HG03135 (cell line): ENCODE measurements around the gene FUT3.
"Not testable (repeated sequence)": the region's sequence is repeated elsewhere in the genome, so short reads cannot be mapped to it uniquely, and the experiment has no call there.

Experiments
- ATAC-seq: cut with Tn5 transposase; IDR thresholded peaks from one replicate; pipeline ENCODE4 v1.9.1; 2021; ENCODE audit warnings: mild to moderate bottlenecking, moderate library complexity; ENCODE audit not compliant: unreplicated experiment

Gene FUT3

DNA sequence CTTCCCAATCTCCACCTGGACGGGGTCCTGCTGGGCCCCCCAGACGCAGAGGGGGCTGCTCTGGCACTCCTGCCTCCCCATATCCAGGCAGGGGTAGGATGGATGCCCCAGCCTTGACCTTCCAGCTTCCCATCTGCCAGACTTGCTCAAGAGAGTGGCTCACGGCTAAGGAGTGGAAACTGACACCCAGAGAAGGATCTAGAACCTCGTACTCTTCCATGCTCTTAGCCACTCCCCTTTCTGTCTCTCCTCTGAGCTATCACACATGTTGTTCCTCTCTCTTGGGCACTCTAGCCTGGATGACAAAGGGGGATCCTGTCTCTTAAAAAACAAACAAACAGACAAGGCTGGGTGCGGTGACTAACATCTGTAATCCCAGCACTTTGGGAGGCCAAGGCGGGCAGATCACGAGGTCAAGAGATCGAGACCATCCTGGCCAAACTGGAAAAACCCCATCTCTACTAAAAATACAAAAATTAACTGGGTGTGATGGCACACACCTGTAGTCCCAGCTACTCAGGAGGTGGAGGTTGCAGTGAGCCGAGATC, 31.2 kb upstream of the FUT3 start:
- ATAC-seq = no peak

DNA sequence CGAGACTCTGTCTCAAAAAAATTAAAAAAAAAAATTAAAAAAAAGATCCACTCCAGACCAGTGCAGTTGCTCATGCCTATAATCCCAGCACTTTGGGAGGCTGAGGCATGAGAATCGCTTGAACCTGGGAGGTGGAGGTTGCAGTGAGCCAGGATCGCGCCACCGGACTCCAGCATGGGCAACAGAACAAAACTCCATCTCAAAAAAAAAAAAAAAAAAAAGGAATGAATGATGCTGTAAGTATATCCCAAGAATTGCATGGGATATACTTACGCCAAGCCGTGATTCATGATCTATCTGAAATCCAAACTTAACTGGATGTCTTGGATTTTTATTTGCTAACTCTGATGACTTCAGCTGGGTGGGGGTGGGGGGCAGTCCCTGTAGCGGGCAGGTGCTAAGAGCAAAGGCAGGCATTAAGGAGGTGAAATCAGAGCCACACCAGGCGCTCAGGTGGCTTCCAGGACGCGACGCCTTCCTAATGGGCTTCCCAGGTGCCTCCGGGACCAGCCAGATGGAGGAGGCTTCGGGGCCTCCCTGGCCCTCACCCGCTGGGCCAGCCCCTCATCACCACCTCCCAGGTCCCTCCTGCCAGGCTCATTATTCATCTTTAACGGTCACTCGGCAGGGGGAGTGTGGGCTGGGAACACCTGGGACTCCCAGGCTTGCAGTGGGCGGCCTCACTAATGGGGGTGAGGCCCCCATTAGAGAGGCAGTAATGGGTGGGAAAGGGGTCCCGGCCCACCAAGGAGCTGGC, 30.5 kb upstream of the FUT3 start:
- no peak for ATAC-seq

DNA sequence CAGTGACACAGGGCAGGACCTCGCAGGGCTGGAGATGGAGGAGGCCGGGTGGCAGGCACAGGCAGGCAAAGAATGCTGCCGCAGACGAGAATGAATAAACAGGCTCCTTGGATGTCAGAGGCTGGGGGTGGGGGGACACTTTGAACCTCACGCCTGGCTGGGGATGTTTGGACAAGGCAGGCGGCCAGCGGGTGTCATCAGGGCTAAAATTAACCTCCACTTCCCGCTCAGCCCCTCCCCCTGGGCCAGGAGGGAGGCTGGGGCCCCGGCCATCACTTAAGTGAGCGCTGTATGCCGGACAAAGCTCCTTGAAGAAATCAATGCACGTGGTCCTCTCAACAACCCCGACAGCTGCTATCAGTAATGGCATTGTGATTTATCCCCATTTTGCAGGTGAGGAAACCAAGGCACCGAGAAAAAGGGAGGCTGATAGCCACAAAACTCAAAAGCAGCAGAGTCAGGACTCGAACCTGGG, 29.4 kb upstream of the FUT3 start:
- no peak for ATAC-seq

DNA sequence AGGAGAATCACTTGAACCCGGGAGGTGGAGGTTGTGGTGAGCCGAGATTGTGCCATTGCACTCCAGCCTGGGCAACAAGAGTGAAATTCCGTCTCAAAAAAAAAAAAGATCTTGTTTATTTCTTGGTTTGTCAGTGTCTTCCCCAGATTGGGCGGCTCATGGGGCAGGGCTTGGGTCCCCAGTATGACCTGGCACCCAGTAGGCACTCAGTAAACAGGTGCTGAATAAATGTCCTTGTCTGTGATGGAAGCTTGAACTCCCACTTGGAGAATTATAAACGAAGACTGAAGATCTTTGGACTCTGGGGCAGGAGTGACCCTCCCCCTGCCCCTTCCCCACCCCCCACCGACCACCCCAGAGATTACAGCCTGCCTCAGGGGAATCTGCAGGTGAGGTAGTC, 28.9 kb upstream of the FUT3 start:
- no peak for ATAC-seq

DNA sequence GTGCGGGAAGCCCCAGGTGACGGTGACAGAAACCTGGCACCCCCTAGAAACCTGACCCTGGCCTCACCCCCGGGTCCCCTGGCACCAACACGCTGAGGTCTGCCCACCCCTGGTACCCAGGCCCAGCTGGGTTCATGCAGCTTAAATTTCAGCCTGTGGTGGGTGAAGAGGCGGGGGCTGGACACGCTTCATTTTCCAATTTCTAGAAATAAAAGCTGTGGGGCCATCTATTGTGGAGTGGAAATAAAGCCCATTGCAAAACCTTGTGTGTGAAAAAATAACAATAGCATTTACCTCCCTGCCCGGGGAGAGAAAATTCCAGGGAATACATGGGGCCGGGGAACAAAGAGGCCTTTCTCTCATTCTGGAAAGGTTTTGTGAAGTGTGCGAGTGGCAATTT, 26.6 kb upstream of the FUT3 start:
- no peak for ATAC-seq

DNA sequence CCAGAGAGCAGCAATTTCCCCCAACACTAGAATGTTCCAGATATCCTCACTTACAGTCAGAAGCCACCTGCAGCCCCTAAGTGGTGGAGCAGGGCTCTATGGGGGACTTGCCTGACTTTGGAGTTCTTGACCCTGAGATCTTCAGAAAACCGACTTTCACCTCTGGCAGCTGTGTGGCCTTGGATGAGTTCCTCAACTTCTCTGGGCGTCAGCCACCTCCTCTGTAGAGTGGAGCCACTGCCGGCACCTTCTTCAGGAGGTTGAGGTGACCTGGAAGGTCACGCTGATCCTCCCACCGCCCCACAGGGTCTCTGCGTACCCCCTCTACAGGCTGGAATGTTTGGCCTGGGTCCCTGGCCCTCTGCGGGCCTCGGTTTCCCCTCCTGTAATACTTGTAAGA, 26.2 kb upstream of the FUT3 start:
- ATAC-seq = no peak

DNA sequence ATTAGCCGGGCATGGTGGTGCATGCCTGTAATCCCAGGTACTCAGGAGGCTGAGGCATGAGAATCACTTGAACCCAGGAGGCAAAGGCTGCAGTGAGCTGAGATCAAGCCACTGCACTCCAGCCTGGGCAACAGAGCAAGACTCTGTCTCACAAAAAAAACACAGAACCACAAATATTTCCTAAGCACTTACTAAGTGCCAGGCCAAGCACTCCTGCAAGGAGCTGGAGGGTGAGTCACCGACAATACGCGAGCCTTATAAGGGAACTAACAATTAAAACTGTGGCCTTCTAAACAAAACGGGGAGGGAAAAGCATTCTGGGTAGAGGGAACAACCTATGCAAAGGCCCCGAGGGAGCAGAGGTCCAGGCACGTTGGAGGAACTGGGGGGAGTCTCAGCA, 23.2 kb upstream of the FUT3 start:
- not testable (repeated sequence) for ATAC-seq

DNA sequence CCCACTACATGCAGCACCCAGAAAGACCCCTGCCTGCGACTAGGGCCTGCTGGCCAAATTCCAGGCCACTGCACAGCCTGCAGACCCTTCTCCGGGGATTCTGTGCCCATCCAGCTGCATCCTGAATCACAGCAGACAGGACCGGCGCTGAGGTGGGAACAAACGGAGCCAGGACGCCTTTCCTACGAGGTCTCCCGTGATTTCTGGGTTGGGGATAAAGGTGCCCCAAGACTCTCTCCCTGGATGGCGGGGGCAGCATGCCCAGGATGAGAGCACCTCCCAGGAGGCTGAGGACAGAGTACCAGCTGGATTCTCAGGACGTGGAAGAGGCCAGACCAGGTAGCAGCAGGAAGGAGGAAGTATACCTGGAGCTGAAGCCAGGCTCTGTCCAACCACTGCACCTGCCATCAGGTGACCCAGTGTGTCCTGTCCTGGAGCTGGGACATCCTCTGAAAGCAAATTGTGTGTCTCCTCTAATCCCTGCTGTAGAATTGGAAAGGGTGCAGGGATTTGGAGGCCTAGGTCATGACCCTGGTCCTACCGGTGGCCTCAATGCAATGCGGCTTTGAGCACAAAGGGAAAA, 22.5 kb upstream of the FUT3 start:
- ATAC-seq = no peak

DNA sequence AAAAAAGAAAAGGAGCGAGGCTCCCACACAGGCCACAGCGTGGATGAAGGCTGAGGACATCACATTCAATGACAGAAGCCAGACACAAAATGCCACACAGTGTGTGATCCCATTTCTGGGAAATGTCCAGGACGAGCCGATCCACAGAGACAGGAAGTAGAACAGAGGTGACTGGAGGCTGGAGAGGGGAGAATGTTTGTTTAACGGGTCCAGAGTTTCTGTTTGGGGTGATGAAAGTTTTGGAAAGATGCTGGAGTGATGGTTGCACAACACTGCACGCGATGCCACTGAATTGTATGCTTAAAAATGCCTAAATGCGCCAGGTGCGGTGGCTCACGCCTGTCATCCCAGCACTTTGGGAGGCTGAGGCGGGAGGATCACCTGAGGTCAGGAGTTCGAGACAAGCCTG, 19.7 kb upstream of the FUT3 start:
- ATAC-seq = no peak

DNA sequence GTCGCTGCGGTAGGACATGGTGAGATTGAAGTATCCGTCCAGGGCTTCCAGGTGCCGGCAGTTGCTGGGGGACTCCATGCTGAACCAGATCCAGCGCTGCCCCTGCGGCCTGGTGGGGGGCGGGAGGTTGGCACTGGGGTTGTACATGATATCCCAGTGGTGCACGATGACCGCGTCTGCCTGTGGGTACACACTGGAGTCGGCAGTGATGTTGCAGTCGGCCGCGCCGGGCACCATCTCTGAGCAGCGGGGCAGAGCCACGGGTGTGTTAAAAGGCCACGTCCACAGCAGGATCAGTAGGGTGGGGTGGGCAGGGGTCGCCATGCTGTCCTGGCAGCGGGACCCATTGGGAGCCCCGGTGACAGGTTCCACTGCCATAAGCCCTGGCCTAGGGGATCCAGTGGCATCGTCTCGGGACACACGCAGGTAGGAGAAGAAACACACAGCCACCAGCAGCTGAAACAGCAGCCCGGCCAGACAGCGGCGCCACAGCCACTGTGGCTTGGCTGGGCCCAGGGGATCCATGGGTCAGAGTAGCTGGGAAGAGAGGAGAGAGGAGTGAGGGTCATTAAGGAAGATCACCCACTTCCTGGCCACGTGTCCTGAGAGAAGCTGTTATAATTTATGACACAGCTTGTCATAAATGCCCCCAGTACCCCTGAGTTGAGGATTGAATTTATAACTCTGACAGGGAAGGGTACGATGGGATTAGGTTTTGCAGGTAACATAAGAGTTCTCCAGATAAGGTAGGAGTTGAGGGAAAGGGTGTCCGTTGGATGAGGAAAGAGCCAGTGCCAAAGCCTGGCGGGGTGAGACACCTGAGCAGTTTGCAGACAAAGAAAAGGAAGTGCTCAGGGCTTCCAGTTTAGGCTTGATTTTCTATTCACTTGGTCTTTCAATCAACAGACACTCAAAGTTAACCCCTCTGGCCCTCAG, 16.2 kb upstream of the FUT3 start:
- no peak for ATAC-seq

DNA sequence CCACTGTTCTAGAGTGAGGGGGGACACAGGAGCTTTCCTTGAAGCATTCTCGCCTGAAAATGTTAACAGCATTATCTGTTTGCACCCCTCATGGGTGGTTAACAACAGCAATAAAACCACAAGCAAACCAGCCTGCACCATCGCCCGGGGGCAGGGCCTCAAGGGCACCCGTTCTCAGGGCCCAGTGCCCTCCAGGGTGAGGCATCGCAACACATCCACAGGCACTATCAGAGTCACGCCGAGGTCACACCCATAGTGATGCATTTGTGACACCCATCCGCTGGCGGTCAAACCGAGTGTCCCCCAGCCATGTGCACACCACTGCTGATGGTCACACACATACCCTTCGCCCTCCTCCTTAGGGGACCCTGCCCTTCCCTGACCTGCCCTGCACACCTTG, 14.5 kb upstream of the FUT3 start:
- no peak for ATAC-seq

DNA sequence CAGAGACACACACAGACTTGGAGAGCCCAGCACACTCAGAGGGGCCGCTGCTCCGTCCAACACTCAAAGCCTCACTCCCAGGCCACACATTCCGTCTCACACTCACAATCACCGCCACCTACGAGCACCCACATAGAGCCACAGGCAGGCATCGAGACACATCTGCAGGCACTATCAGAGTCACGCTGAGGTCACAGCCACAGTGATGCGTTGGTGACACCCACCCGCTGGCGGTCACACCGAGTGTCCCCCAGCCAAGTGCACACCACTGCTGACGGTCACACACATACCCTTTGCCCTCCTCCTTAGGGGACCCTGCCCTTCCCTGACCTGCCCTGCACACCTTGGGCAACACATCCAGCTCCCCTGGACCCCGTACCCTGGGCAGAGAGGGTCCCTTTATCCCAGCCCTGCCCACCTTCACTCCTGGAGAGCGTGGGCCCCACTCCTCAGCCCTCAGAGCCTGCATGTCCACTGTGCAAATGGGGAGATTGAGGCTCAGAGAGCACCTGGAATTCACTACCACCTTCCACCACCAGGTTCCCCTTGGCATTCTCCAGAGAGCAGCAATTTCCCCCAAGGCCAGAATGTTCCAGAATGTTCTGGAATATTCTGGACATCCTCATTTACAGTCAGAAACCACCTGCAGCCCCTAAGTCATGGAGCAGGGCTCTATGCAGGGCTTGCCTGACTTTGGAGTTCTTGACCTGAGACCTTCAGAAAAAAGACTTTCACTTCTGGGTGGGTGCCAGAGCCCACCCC, 13.7 kb upstream of the FUT3 start:
- ATAC-seq = no peak

DNA sequence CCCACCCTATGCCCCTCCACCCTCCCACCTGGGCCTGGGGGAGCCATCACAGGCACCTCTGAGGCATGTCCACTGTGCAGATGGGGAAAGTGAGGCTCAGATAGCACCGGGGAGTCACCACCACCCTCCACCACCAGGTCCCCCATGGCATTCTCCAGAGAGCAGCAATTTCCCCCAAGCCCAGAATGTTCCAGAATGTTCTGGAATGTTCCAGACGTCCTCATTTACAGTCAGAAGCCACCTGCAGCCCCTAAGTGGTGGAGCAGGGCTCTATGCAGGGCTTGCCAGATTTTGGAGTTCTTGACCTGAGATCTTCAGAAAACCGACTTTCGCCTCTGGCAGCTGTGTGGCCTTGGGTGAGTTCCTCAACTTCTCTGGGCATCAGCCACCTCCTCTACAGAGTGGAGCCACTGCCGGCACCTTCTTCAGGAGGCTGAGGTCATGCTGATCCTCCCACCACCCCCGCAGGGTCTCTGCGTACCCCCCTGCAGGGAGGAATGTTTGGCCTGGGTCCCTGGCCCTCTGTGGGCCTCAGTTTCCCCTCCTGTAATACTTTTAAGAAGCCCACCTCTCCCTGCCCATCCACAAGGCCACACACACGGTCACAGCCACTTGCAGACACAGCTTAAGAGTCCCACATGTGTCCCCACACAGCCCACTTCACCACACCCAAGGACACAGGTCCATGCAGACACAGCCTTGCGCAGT, 12.9 kb upstream of the FUT3 start:
- ATAC-seq = no peak

DNA sequence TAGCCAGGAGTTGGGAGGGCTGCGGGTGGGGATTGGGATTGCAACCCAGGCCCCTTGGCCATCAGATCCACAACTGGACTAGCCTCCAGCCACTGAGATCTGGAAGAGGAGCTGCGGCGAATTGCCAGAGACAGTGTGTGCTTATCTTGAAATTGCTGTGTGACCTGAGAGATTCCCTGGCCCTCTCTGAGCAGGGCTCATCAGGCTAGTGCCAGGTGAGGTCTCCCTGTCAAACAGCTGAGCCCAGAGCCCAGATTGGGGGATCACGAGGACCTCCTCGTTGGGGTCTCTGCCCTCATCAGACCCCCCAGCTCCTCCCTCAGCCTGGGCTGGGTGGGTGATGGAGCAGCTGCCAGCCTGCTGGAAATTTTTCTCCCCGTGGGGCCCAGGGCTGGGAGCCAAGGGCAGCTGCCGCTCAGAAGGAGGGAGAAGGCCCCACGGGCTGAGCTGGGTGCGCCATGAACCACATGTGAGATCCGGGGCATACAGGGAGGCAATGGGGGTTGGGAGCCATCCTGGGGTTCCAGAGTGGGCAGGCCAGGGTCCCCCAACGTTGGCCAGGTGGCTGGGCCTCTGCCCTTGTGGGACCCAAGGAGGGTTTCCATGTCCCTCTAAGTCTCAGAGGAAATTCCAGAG, 11.9 kb upstream of the FUT3 start:
- no peak for ATAC-seq

DNA sequence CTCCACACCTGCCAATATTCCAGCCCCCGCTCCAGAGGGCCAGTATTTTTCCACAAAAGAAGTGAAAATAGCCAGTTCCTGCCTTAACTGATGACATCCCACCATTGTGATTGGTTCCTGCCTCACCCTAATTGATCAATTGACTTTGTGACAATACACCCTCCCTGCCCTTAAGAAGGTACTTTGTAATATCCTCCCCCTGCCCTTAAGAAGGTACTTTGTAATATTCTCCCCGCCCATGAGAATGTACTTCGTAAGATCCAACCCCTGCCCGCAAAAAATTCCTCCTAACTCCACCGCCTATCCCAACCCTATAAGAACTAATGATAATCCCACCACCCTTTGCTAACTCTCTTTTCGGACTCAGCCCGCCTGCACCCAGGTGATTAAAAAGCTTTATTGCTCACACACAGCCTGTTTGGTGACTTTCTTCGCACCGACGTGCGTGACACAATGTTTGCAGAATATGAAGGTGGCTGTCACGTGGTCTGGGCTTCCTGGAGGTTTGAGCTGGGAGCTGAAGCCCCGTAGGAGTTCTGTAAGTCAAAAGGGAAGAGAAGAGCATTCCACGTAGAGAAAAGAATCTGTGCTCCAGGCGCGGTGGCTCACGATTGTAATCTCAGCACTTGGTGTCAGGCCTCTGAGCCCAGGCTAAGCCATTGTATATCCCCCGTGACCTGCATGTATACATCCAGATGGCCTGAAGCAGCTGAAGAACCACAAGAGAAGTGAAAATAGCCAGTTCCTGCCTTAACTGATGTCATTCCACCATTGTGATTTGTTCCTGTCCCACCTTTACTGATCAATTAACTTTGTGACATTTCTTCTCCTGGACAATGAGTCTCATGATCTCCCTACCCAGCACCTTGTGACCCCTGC, 6.2 kb upstream of the FUT3 start:
- no peak for ATAC-seq

DNA sequence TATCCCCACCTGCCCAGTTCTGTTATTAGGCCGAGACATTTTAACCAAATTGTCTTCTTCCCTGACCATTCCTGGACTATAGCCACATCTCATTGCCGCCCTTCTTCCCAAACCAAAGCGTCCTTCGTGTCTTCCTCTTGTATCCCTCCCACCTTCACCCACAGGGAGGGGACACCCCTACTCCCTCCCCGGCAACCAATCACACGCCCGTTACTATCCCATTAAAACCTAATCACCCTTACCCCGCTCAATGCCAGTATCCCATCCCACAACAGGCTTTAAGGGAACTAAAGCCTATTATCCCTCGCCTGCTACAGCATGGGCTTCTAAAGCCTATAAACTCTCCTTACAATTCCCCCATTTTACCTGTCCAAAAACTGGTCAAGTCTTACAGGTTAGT, 3.9 kb upstream of the FUT3 start:
- ATAC-seq = not testable (repeated sequence)

DNA sequence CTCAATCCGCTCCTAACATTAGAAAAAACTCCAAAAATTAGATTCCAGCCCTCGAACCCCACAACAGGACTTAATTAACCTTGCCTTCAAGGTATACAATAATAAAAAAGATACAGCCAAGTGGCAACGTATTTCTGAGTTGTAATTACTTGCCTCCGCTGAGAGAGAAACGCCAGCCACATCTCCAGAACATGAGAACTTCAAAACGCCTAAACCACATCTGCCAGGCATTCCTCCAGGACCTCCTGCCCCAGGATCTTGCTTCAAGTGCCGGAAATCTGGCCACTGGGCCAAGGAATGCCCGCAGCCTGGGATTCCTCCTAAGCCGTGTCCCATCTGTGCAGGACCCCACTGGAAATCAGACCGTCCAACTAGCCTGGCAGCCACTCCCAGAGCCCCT, 2.9 kb upstream of the FUT3 start:
- ATAC-seq = not testable (repeated sequence)

DNA sequence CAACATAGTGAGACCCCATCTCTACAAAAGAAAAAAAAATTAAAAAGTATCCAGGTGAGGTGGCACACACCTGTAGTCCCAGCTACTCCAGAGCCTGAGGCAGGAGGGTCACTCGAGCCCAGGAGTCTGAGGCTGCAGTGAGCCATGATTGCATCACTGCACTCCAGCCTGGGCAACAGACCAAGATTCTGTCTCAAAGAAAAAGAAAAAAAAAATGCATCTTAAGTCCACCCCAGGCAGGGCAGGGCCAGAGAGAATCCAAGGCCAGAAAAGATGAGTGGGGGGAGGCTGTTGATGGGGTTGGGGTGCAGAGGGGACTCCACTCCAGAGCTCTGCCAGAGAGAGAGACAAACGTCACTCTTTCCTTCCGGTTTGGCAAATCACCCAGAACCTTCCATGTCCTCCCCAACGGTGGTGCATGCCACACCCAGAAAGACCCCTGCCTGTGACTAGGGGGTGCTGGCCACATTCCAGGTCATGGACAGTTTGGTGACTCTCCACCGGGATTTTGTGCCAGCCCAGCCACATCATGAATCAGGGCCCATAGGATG, 431 bp downstream of the FUT3 start:
- no peak for ATAC-seq
